K562 (cell line): ENCODE data around the gene KLK5. TPM values are rescaled to one million over a fixed set of nuclear protein-coding genes. Genes with fewer than 3 reads are reported as not detected.
A peak's percentile ranks its signal among the peaks of the same experiment; 100 is the strongest.

Experiments
- CEBPG ChIP-seq, 3 experiments: fragments of 200-800 bp in 1 of 3; sonication (Bioruptor generic) in 1 of 3; sonication (generic) in 1 of 3; formaldehyde crosslinking in 1 of 3; IDR thresholded peaks in 2 of 3; conservative IDR thresholded peaks in 1 of 3; 2 replicates each; pipeline versions ENCODE4 v1.6.1 to v1.8.0; 2016 to 2022; ENCODE audit warnings: missing compliant biosample characterization in 2 of 3, missing genetic modification characterization in 2 of 3, mild to moderate bottlenecking in 1 of 3, missing genetic modification reagents in 1 of 3
- E2F5 ChIP-seq: sonication (generic); formaldehyde crosslinking; IDR thresholded peaks from 2 replicates; pipeline ENCODE4 v1.8.0; 2022; ENCODE audit warnings: mild to moderate bottlenecking, missing genetic modification reagents
- FOS ChIP-seq: IDR thresholded peaks from 3 replicates; pipeline ENCODE4 v1.6.1; 2011; ENCODE audit not compliant: insufficient read length; ENCODE audit errors: extremely low read depth
- HMBOX1 ChIP-seq: sonication (generic); IDR thresholded peaks from 2 replicates; pipeline ENCODE4 v1.6.1; 2016
- HMG20A ChIP-seq: fragments of 450-650 bp; formaldehyde crosslinking; conservative IDR thresholded peaks from 2 replicates; pipeline ENCODE4 v1.4.0; 2020; ENCODE audit warnings: mild to moderate bottlenecking, mixed read lengths
- MITF ChIP-seq: IDR thresholded peaks from 2 replicates; pipeline ENCODE4 v1.6.1; 2014; ENCODE audit warnings: antibody characterized with exemption
- MNT ChIP-seq, 2 experiments: fragments of 450-650 bp; conservative IDR thresholded peaks; 2 replicates each; pipeline ENCODE4 v1.6.1; 2017; ENCODE audit warnings: mild to moderate bottlenecking in 2 of 2, moderate library complexity in 2 of 2
- MYC ChIP-seq, 2 experiments: fragments of 250-450 bp in 1 of 2; sonication (Bioruptor Pico) in 1 of 2; IDR thresholded peaks; 2 replicates each; pipeline versions ENCODE4 v1.5.1 to v1.6.1; 2012 to 2021; ENCODE audit warnings: low read depth in 2 of 2, borderline replicate concordance in 1 of 2, improper control_type of control experiment in 1 of 2, low read length in 1 of 2, mild to moderate bottlenecking in 1 of 2, moderate library complexity in 1 of 2
- NFE2 ChIP-seq: IDR thresholded peaks from 2 replicates; pipeline ENCODE4 v1.6.1; 2014; ENCODE audit warnings: antibody characterized with exemption, low read depth
- RAD51 ChIP-seq: fragments of 450-650 bp; IDR thresholded peaks from 2 replicates; pipeline ENCODE4 v1.7.1; 2016; ENCODE audit warnings: low read depth, mild to moderate bottlenecking, borderline replicate concordance
- SP1 ChIP-seq: sonication (generic); formaldehyde crosslinking; IDR thresholded peaks from 2 replicates; pipeline ENCODE4 v1.8.1; 2022; ENCODE audit warnings: mild to moderate bottlenecking, missing genetic modification reagents
- TAF7 ChIP-seq: fragments of 450-650 bp; IDR thresholded peaks from 2 replicates; pipeline ENCODE4 v1.6.1; 2016; ENCODE audit warnings: missing genetic modification characterization, missing compliant biosample characterization
- TCF3 ChIP-seq: sonication (generic); formaldehyde crosslinking; IDR thresholded peaks from 2 replicates; pipeline ENCODE4 v1.4.0; 2020; ENCODE audit warnings: mild to moderate bottlenecking, missing genetic modification reagents
- TCF7 ChIP-seq: sonication (generic); IDR thresholded peaks from 2 replicates; pipeline ENCODE4 v1.6.1; 2016; ENCODE audit warnings: antibody characterized with exemption, borderline replicate concordance
- TEAD1 ChIP-seq, 2 experiments: fragments of 450-650 bp in 1 of 2; sonication (generic) in 1 of 2; formaldehyde crosslinking; IDR thresholded peaks; 2 replicates each; pipeline versions ENCODE4 v1.4.0 to v1.8.0; 2020 to 2022; ENCODE audit warnings: mild to moderate bottlenecking in 2 of 2, missing genetic modification reagents in 1 of 2
- ZNF274 ChIP-seq: IDR thresholded peaks from 2 replicates; pipeline ENCODE4 v1.6.1; 2011; ENCODE audit warnings: low read depth, mild to moderate bottlenecking, low read length, moderate library complexity, borderline replicate concordance
- polyA plus RNA-seq, 8 experiments: library from polyadenylated mRNA; depleted of rRNA in 4 of 8; stranded (reverse) in 5 of 8; unstranded in 3 of 8; fragments of >200 nt; fragmentation: Nextera tagmentation in 2 of 8; fragmentation: Illumina TruSeq in 1 of 8; extraction: Ambion mirVana in 2 of 8; extraction: Trizol in 1 of 8; gene quantifications; 2 replicates each; pipeline versions ENCODE4 v1.2.1 to v1.2.3, GENCODE V29; 2011 to 2014; ENCODE audit warnings: inconsistent platforms in 1 of 8, missing spikeins in 1 of 8
- total RNA-seq, 7 experiments: library from RNA; depleted of rRNA in 6 of 7; stranded (reverse); fragments of >200 nt in 6 of 7; fragmentation: Illumina TruSeq in 2 of 7; extraction: Trizol in 2 of 7; gene quantifications; 2 replicates each; pipeline versions ENCODE4 v1.2.1 to v1.2.3, GENCODE V29; 2011 to 2021; ENCODE audit warnings: low replicate concordance in 1 of 7

KLK5 gene
- total and polyA plus RNA-seq, 9 of the 15 experiments (the other 6 are each of a cell fraction or from before 2014, with no cell fraction given) = not detected

GRCh38 chr19:50896591-50897190, 56.1 kb downstream of the KLK5 start (continued):
- TF ChIP-seq ZNF274 (no peak), MYC (IDR thresholded peaks at IDR 0.05; ENCODE audit: low read depth, low read length) (peak; percentile 49), MYC (CRISPR knock-in tag; IDR thresholded peaks at IDR 0.05; ENCODE audit: borderline replicate concordance, low read depth) (no peak), TAF7 (tag) (no peak), FOS (peak; percentile 66), RAD51 (peak; percentile 82), TEAD1 (CRISPR knock-in tag; IDR thresholded peaks at IDR 0.05) (0 out of 4 replicates have a peak, but pooled peaks of 1 of the 2 experiments have one; percentile 50), E2F5 (CRISPR knock-in tag) (0 out of 2 replicates have a peak, but pooled peaks have one; percentile 43), TCF3 (CRISPR knock-in tag) (peak; percentile 71), NFE2 (no peak), HMG20A (no peak), SP1 (CRISPR knock-in tag) (peak; percentile 74), HMBOX1 (no peak), TCF7 (no peak), CEBPG (CRISPR knock-in tag; IDR thresholded peaks at IDR 0.05) (no peak), CEBPG (tag; conservative IDR thresholded peaks at IDR 0.05 in 1 of 2, IDR thresholded peaks at IDR 0.05 in 1 of 2) (peak in 1 of 2 experiments; percentile 47; a peak in 1 of 4 replicates), MITF (peak; percentile 94), MNT (conservative IDR thresholded peaks at IDR 0.05) (peak; percentile 51 to 71)
